Caco-2 (cell line): ENCODE results near the gene CORO7. TPM values are rescaled to one million over a fixed set of nuclear protein-coding genes. Genes with fewer than 3 reads are reported as not detected.

Experiments
- BruUV-seq: library from RNA; stranded (reverse); fragments of 400-500 nt; replicated peaks from 2 replicates; lab custom pipeline; 2021; lab: Mats Ljungman, UMichigan
- CTCF ChIA-PET: fragments of 300-600 bp; sonication (Branson Sonifier 250); formaldehyde crosslinking; loops from one replicate; lab custom pipeline; 2022; ENCODE audit warnings: antibody characterized with exemption; lab: Charles Lee
- POLR2A ChIA-PET: fragments of 300-600 bp; sonication (Branson Sonifier 250); formaldehyde crosslinking; loops from one replicate; lab custom pipeline; 2022; ENCODE audit warnings: antibody characterized with exemption; lab: Charles Lee
- DNase-seq, 2 experiments: peaks; one replicate each; pipeline versions ENCODE4 v3.0.0 to v3.0.0-alpha.2; 2020 to 2022
- H3K27me3 ChIP-seq: replicated peaks from 2 replicates; pipeline ENCODE4 v1.6.0; 2011; ENCODE audit warnings: low read length; ENCODE audit not compliant: control insufficient read depth, insufficient read depth
- H3K36me3 ChIP-seq: 2 replicates; pipeline ENCODE4 v1.5.1; 2011; ENCODE audit warnings: low read length; ENCODE audit not compliant: control insufficient read depth, insufficient read depth
- H3K4me1 ChIP-seq: fragments of 250-450 bp; sonication (Bioruptor Pico); 2 replicates; pipeline ENCODE4 v1.5.1; 2020; ENCODE audit warnings: mild to moderate bottlenecking
- H3K4me3 ChIP-seq: 2 replicates; pipeline ENCODE4 v1.5.1; 2011; ENCODE audit warnings: low read depth, mild to moderate bottlenecking, control low read depth, low read length
- H3K9me3 ChIP-seq: fragments of 250-450 bp; sonication (Bioruptor Pico); 2 replicates; pipeline ENCODE4 v1.5.1; 2020; ENCODE audit warnings: mild to moderate bottlenecking, moderate library complexity
- H3K27ac Mint-ChIP-seq: one replicate; pipeline ENCODE4 v1.8.0; 2022; ENCODE audit warnings: mixed read lengths; ENCODE audit not compliant: unreplicated experiment
- H3K27me3 Mint-ChIP-seq: one replicate; pipeline ENCODE4 v1.8.0; 2022; ENCODE audit warnings: mixed read lengths; ENCODE audit not compliant: insufficient read depth, unreplicated experiment
- H3K36me3 Mint-ChIP-seq: one replicate; pipeline ENCODE4 v1.8.0; 2022; ENCODE audit warnings: mild to moderate bottlenecking, mixed read lengths; ENCODE audit not compliant: insufficient read depth, unreplicated experiment
- H3K4me1 Mint-ChIP-seq: one replicate; pipeline ENCODE4 v1.8.0; 2022; ENCODE audit warnings: low read depth, mixed read lengths; ENCODE audit not compliant: unreplicated experiment
- H3K4me3 Mint-ChIP-seq: one replicate; pipeline ENCODE4 v1.8.0; 2022; ENCODE audit warnings: mild to moderate bottlenecking, moderate library complexity, mixed read lengths; ENCODE audit not compliant: unreplicated experiment
- H3K9me3 Mint-ChIP-seq: one replicate; pipeline ENCODE4 v1.8.0; 2022; ENCODE audit warnings: mixed read lengths; ENCODE audit not compliant: unreplicated experiment
- intact Hi-C: fragments of 100-400 bp; cut with micrococcal nuclease; formaldehyde crosslinking; loops from one replicate; pipeline ENCODE4 v1.10.0; 2022; ENCODE audit not compliant: unreplicated experiment
- total RNA-seq: library from RNA; stranded (reverse); gene quantifications from 2 replicates; pipeline ENCODE4 v1.2.3, GENCODE V29; 2022
- TF ChIP-seq, protein P1 (sequence below), 2 experiments: fragments of 200-600 bp in 1 of 2; IDR thresholded peaks; 1 replicate in 1 of 2; 2 replicates in 1 of 2; pipeline versions ENCODE4 v1.5.1 to v1.8.0; 2011 to 2022; ENCODE audit warnings: antibody characterized with exemption in 1 of 2, control low read depth in 1 of 2, inconsistent platforms in 1 of 2, low read depth in 1 of 2, low read length in 1 of 2, mild to moderate bottlenecking in 1 of 2, moderate library complexity in 1 of 2; ENCODE audit not compliant: insufficient read depth in 1 of 2, severe bottlenecking in 1 of 2, unreplicated experiment in 1 of 2

CORO7 gene
- total RNA-seq, 1 experiment from 2014 or later: 23.1 TPM

DNA sequence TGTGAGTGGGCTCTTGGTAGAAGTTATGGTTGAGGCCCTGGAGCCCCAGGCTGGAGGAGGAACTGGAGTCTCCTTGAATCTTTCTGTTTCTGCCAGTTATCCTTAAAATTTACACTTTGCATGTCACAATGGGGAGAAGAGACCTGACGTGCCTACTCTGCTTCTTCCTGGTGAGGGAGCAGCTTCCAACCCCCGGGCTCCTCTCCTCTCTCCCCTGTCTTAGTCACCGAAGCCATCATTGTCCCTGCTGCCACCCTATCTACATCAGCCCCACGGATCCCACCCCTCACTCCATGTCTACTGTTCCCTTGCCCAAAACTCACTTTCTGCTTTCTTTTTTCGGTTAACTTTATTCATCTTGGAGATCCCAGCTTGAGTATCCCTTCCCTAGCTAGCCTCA is 26.9 kb upstream of the CORO7 start:
- Mint-ChIP-seq H3K4me1 (no peaks in the 10 kb centered on the region), H3K27ac (no peak overlapping the region), H3K27me3 (no peaks in the 10 kb centered on the region), H3K4me3 (no peak overlapping the region), H3K9me3 (no peaks in the 10 kb centered on the region), H3K36me3 (peaks cover 76% of the 10 kb centered on the region)
- intact Hi-C loops: no loop called here
- BruUV-seq: no TSS peak
- Histone ChIP-seq H3K36me3 (peaks cover 2% of the 10 kb centered on the region), H3K4me3 (no peak overlapping the region), H3K4me1 (no peaks in the 10 kb centered on the region), H3K27me3 (no peaks in the 10 kb centered on the region), H3K9me3 (no peaks in the 10 kb centered on the region)
- DNase-seq: no peak
- POLR2A ChIA-PET: no interaction called here
- TF ChIP-seq, protein P1, sequence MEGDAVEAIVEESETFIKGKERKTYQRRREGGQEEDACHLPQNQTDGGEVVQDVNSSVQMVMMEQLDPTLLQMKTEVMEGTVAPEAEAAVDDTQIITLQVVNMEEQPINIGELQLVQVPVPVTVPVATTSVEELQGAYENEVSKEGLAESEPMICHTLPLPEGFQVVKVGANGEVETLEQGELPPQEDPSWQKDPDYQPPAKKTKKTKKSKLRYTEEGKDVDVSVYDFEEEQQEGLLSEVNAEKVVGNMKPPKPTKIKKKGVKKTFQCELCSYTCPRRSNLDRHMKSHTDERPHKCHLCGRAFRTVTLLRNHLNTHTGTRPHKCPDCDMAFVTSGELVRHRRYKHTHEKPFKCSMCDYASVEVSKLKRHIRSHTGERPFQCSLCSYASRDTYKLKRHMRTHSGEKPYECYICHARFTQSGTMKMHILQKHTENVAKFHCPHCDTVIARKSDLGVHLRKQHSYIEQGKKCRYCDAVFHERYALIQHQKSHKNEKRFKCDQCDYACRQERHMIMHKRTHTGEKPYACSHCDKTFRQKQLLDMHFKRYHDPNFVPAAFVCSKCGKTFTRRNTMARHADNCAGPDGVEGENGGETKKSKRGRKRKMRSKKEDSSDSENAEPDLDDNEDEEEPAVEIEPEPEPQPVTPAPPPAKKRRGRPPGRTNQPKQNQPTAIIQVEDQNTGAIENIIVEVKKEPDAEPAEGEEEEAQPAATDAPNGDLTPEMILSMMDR (IDR thresholded peaks at IDR 0.05; ENCODE audit: insufficient read depth in 1 of 2, low read depth in 1 of 2, low read length in 1 of 2, severe bottlenecking in 1 of 2, unreplicated experiment in 1 of 2): no peak
- CTCF ChIA-PET: no interaction called here

DNA sequence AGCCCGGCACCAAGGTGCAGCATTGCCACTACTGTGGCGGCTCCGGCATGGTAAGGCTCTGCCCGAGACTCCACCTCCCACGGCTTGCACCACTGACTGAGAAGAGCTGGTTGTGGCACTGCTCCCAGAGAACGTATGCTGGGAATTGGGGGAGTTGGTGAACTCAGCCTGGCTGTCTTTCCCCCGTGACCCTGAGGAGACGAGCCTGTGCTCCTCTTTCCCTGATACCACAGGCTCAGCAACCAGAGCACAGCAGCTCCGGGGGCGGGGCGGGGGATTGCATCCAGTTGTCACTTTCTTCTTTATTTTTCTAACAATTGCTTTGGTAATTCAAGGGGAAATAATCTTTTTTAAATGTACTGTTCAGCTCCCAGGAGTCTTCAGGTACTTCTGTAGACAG is 26.0 kb upstream of the CORO7 start:
- Mint-ChIP-seq H3K36me3 (peaks cover 76% of the 10 kb centered on the region), H3K9me3 (no peaks in the 10 kb centered on the region), H3K4me1 (no peaks in the 10 kb centered on the region), H3K27me3 (no peaks in the 10 kb centered on the region), H3K27ac (no peak overlapping the region), H3K4me3 (no peak overlapping the region)
- intact Hi-C loops: no loop called here
- TF ChIP-seq, protein P1 (IDR thresholded peaks at IDR 0.05; ENCODE audit: insufficient read depth in 1 of 2, low read depth in 1 of 2, low read length in 1 of 2, severe bottlenecking in 1 of 2, unreplicated experiment in 1 of 2): no peak
- Histone ChIP-seq H3K27me3 (no peaks in the 10 kb centered on the region), H3K4me3 (no peak overlapping the region), H3K9me3 (no peaks in the 10 kb centered on the region), H3K4me1 (no peaks in the 10 kb centered on the region), H3K36me3 (peaks cover 2% of the 10 kb centered on the region)
- BruUV-seq: no TSS peak
- ChIA-PET CTCF (no interaction called here), POLR2A (interaction anchor here (0.6 kb wide), 1 partner anchor 985 kb away, joined by 3 read pairs; no protein-coding TSS in a partner anchor)
- no peak for DNase-seq

DNA sequence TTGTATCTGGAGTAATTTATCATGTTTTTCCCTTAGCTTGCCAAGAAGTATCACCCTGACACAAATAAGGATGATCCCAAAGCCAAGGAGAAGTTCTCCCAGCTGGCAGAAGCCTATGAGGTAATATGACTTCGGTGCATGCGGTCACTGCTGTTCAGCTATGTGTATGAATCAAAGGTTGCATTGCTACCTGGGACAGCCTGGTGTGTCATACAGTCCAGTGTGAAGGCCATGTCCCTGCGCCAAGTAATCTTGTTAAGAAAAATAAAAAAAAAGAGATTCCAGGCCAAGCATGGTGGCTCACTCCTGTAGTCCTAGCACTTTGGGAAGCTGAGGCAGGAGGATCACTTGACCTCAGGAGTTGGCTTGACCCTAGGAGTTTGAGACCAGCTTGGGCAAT is 21.0 kb upstream of the CORO7 start:
- no TSS peak for BruUV-seq
- no peaks in the 10 kb centered on the region for H3K4me1 Mint-ChIP-seq
- ChIA-PET POLR2A (no interaction called here), CTCF (no interaction called here)
- no peaks in the 10 kb centered on the region for H3K9me3 ChIP-seq
- H3K4me1 ChIP-seq: no peaks in the 10 kb centered on the region
- TF ChIP-seq, protein P1 (IDR thresholded peaks at IDR 0.05; ENCODE audit: insufficient read depth in 1 of 2, low read depth in 1 of 2, low read length in 1 of 2, severe bottlenecking in 1 of 2, unreplicated experiment in 1 of 2): no peak
- H3K4me3 ChIP-seq: no peak overlapping the region
- no peak for DNase-seq
- H3K27me3 Mint-ChIP-seq: no peaks in the 10 kb centered on the region
- no peaks in the 10 kb centered on the region for H3K27me3 ChIP-seq
- H3K27ac Mint-ChIP-seq: no peak overlapping the region
- H3K36me3 Mint-ChIP-seq: peaks cover 81% of the 10 kb centered on the region
- no peak overlapping the region for H3K4me3 Mint-ChIP-seq
- intact Hi-C loops: no loop called here
- H3K9me3 Mint-ChIP-seq: no peaks in the 10 kb centered on the region
- H3K36me3 ChIP-seq: no peaks in the 10 kb centered on the region; the same call in 1 of the 2 replicates
